ENCODE data around the gene SNRNP48.

SNRNP48 gene

GRCh38 chr6:7589949-7590917 is at the start of gene SNRNP48:
Gene SNRNP48, plus strand, starts transcription at chr6:7590198. Its CDS starts 60 bp downstream, at chr6:7590258.
- peak; percentile 79 to 84 for DNase-seq (ENCODE audit: low read depth in 2 of 2)

DNA sequence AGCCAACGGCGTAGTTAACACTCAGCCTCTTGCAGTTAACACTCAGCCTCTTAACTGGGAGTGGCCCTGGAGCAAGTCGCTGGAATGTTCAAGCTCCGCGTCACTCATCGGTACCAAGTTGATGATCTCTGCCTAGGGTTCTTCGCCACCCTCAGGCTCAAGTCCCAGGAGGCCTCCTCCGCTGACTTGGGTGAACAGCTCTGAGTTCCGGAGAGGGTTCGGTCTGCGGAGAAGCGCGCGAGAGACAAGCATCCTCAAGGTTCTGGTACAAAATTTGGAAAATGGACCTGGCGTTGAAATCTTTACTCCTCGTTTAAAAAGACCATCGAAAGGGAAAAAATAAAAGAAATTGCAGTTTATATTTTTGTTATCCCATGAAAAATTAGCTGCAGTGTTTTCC is 49.4 kb upstream of the SNRNP48 start:
- DNase-seq (ENCODE audit: low read depth in 2 of 2), result no peak

DNA sequence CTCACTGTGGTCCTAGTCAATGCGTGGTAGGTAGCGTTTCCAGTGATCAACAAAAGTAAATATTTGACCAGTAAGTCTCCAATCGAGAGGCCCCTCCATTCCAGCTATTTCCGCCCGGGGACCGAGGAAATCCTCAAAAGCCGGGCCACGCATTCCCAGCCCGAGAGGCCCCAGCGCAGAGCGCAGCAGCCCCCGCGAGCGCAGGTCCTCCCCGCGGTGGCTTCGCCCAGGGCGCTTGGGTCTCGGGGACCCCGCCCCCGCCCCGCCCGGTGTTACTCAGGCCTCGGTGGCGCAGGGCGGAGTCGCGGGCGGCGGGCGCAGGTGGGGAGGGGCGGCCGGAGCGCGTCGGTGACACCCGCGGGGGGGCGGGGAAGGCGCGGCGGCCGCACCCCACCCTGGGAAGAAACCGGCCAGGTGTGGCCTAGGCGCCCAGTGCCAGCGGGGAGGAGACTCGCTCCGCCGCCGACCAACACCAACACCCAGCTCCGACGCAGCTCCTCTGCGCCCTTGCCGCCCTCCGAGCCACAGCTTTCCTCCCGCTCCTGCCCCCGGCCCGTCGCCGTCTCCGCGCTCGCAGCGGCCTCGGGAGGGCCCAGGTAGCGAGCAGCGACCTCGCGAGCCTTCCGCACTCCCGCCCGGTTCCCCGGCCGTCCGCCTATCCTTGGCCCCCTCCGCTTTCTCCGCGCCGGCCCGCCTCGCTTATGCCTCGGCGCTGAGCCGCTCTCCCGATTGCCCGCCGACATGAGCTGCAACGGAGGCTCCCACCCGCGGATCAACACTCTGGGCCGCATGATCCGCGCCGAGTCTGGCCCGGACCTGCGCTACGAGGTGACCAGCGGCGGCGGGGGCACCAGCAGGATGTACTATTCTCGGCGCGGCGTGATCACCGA is 48.6 kb upstream of the SNRNP48 start, which contains the start of gene DSP:
Gene DSP, plus strand, starts transcription at position 497 of the 890 bp plus-strand sequence. Its CDS starts 245 bp downstream, at position 742.
- peak in 1 of 2 donors; percentile 30 for DNase-seq (ENCODE audit: low read depth in 2 of 2)

DNA sequence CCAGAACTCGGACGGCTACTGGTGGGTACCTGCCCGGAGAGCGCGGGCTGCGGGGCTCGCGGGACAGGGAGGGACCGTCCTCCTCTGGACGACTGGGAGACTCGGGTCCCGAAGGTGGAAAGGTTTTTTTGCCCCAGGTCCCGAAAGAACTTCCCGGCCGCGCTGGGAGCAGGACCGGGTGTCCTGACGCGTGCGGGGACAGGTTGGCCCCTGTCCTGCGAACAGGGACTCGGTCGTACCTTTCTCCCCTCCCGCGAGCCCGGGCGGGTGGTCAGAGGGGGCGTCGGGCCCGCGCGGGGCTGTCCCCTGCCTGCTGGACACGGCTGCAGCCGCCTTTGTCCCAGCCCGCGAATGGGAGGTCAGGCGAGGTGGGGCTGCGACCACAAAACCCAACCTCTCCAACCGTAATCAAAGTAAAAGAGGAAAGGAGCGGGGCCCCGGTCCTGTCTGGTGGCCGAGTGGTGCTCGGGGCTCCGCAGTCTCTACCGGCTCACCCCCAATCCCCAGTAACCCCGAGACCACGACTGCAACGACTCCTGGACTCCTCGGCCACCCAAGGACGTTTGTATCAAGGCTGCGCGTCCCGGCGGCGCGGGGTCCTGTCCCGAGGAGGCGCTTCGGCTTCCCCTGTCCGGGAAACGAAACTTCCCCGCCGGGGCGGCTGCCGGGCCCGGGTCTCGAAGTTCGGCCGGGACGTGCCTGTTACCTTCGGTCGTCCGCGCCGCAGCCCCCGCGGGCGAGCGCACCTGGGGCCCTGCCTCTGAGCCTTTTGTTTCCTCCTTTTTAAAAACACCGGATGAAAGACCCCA is 47.7 kb upstream of the SNRNP48 start:
- peak in 1 of 2 donors; percentile 3 for DNase-seq (ENCODE audit: low read depth in 2 of 2)

DNA sequence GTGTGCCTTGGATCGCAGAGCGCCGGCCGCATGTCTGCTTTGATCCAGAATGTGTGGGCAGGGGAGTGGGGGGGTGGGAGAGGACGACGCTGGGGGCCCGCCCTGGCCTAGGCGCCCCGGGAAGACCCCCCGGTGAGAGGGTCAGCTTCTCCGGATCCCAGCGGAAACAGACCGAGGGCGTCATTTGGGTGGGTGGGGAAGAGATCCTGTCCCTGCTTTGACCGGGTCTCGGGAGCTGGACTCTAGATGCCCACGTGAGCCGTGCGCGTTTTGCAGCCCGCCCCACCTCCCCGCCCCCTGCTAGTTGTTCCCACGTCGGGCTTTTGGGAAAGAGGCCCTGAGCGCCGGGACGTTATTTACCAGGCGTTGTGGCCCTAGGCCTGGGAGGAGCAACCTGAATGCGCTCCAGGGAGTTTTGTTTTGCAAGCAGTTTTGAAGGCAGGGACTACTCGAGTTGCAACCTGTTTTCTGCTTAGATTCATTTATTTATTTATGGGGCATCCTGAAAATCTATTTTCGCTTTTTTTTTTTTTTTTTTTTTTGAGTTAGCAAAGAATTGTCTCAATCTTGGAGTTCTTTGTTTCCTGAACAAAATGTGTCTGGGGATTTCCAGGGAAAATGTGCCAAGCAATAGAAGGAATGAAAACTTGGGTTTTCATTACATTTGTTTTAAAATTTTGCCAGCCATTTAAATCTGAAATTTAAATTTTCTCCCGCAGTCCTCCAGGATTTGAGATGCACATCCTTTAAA is 46.9 kb upstream of the SNRNP48 start:
- DNase-seq (ENCODE audit: low read depth in 2 of 2), result no peak

DNA sequence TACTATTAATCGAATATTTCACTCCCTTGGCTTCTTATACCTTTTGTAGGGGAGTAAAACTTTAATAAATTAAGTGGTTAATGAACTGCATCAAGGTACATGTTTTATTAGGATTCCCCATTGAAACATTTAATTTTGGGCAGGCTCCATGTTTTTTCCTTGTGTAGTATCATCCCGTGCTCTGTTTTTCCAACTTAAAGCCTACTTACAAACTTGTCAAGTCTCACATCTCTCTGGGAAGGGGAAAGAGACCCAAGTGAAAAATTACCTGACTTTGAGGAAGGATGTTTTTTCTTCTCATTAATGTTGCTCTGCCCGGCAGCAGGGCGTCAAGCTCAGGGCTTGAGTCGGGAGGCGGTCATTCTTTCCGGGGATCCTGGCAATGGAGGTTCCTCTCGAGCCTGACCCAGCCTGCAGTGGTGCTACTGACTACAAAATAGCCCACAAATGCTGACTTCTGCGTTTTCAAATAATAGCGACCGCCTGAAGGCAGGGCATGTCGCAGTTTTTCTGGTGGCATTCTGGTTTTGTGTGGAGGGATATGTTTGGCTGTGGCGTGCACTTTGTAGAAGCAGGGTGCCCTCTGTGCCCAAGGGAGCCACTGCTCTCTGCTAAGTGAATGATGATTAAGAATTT is 46.1 kb upstream of the SNRNP48 start:
- no peak for DNase-seq (ENCODE audit: low read depth in 2 of 2)

DNA sequence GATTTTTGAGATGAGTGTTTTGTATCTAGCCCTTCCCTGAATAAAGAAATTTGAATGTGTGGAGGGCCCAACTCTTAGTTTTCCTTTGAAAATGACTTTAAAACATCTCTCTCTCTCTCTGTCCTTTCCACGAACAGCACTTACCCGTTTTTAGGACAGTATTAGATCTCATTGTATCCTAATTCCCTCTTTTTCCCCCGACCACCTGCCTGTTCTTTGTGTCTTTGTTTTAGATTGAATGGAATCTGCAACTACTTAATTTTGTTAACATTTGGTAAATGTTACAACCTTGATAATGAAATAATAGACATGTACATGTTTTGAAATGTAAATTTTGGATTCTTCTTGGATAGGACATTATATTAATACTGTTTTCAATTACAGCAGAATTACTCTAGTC is 45.4 kb upstream of the SNRNP48 start:
- no peak for DNase-seq (ENCODE audit: low read depth in 2 of 2)

GRCh38 chr6:7545316-7546019 is 44.5 kb upstream of the SNRNP48 start:
- no peak for DNase-seq (ENCODE audit: low read depth in 2 of 2)

DNA sequence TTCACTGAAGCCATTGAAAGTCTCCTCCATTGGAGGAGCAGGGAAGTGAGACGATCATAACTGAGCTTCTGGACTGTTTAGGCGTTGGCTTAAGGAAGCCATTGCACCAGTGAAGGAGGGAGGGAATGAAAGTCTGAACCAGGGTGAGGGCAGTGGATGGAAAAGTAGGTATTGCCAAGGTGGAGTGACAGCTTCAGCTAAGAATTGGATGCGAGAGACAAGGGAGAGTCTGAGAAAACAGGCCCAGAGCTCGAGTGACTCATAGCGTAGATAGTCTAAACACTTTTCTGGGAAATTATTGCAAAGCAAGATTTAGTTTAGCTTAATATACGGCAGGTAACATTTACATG is 44.0 kb upstream of the SNRNP48 start:
- no peak for DNase-seq (ENCODE audit: low read depth in 2 of 2)

GRCh38 chr6:7546383-7546782 is 43.6 kb upstream of the SNRNP48 start:
- DNase-seq (ENCODE audit: low read depth in 2 of 2), result no peak

DNA sequence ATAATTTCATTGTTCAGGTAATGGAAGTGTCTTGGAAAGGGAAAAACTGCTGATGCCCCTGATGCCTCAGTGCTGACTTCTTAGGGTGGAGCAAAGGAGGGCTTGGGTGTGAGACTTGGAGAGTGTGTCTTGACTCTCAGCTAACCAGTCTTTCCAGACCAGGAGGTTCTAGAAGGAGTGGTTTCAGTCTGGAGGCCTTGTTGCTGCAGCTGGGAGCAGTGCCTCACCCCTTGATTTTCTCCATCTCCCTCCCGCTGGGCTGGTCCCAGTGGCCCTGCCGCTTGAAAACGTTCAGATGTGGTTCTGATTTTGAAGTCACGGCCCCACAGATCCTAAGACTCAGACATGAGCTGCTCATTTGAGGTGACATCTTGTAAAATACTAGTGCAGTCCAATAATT is 43.1 kb upstream of the SNRNP48 start:
- DNase-seq (ENCODE audit: low read depth in 2 of 2), result no peak

DNA sequence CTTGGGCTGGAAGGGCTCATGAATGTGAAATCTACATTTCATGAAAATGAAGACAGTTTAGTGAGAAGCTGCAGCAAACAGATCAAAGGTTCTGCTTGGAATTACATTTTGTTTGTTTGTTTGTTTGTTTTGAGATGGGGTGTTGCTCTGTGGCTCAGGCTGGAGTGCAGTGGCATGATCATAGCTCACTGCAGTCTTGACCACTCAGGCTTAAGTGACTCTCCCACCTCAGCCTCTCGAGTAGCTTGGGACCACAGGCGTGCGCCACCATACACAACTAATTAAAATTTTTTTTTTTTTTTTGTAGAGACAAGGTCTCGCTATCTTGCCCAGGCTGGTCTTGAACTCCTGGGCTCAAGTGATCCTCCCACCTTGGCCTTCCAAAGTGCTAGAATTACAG is 42.7 kb upstream of the SNRNP48 start:
- DNase-seq (ENCODE audit: low read depth in 2 of 2), result no peak

- DNase-seq (ENCODE audit: low read depth in 2 of 2), result no peak
Observed at GRCh38 chr6:7550433-7550801, 39.6 kb upstream of the SNRNP48 start.

DNA sequence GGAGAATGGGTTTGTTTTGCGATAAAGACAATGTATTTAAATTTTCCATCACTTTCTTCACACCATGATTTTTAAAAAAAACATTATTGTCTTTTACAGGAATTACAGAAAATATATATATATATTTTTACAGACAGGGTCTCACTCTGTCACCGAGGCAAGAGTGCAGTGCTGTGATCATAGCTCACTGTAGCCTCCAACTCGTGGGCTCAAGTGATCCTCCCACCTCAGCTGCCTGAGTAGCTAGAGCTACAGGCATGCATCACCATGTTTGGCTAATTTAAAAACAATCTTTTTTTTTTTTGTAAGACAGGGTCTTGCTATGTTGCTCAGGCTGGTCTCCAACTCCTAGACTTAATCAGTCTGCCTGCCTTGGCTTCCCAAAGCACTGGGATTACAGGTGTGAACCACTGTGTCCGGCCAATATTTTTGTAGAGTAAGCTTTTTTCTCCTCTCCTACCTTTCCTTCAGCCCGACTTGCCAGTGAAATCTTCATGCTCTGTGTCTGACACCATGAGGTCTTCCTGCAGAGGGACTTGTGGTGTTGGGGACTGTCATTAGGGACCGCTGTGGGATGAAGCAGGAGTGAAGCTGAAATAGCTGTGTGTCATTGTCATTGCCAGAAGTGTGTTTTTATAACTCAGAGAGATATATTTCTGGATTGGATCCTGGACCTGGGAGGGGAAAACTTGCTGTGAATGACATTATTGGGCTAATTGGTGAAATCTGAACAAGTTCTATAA is 35.3 kb upstream of the SNRNP48 start:
- no peak for DNase-seq (ENCODE audit: low read depth in 2 of 2)

DNA sequence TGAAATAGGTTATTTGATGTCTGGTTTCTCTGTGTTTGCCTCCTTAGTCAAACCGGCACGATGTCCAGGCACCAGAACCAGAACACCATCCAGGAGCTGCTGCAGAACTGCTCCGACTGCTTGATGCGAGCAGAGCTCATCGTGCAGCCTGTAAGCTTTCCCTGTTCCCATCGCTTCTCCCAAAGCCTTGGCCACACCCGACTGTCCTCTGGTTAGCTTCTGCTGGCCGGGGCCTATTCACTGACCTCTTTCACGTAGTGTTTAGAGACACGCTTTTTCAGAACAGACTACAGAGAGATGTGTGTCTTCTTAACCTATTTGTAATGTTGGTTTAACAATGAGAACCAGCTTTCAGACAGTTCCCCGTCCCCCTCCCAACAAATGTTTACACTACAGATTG is 34.3 kb upstream of the SNRNP48 start:
- no peak for DNase-seq (ENCODE audit: low read depth in 2 of 2)

GRCh38 chr6:7556394-7557106 is 33.4 kb upstream of the SNRNP48 start:
- DNase-seq (ENCODE audit: low read depth in 2 of 2), result no peak

GRCh38 chr6:7557652-7558051 is 32.3 kb upstream of the SNRNP48 start:
- DNase-seq (ENCODE audit: low read depth in 2 of 2), result no peak

GRCh38 chr6:7558781-7559180 is 31.2 kb upstream of the SNRNP48 start:
- no peak for DNase-seq (ENCODE audit: low read depth in 2 of 2)
